K562 (cell line): ENCODE measurements around the gene PTP4A1. TPM values are rescaled to one million over a fixed set of nuclear protein-coding genes. Genes with fewer than 3 reads are reported as not detected.

Experiments
- ATAC-seq: fragments of 200-7000 bp; cut with Tn5 transposase; 3 replicates; pipeline ENCODE4 v1.9.1; 2020; ENCODE audit warnings: moderate library complexity
- BruUV-seq: library from RNA; stranded (reverse); fragments of 400-500 nt; replicated peaks from 2 replicates; lab custom pipeline; 2021; lab: Mats Ljungman, UMichigan
- CTCF ChIA-PET: fragments of 300-600 bp; formaldehyde crosslinking; extraction: SDS; loops from one replicate; lab custom pipeline; 2021; ENCODE audit warnings: low intra/inter-chr PET ratio; lab: Yijun Ruan, JAX
- POLR2A ChIA-PET: fragments of 300-600, 350-650 bp; sonication (Branson Sonifier 250); formaldehyde crosslinking; extraction: SDS; loops from one replicate; lab custom pipeline; 2021; ENCODE audit warnings: antibody characterized with exemption, inconsistent platforms; lab: Yijun Ruan, JAX
- DNase-seq, 4 experiments: peaks; one replicate each; pipeline versions ENCODE4 v3.0.0 to v3.0.0-alpha.2; 2011 to 2018; ENCODE audit warnings: low spot score in 3 of 4, mixed read lengths in 3 of 4; ENCODE audit errors: extremely low read depth in 1 of 4
- FAIRE-seq: peaks from 2 replicates; lab custom pipeline; 2011; peaks lifted over from hg19 to GRCh38; lab: Jason Lieb, UNC
- H2AFZ ChIP-seq: 2 replicates; pipeline ENCODE4 v1.6.0; 2011; ENCODE audit warnings: low read depth, low read length, control low read depth, inconsistent platforms
- H3K27ac ChIP-seq: fragments of 200-600 bp; 3 replicates; pipeline ENCODE4 v1.8.0; 2011; ENCODE audit warnings: low read depth, mild to moderate bottlenecking, control low read depth, inconsistent platforms, low read length, moderate library complexity, mixed read lengths; ENCODE audit errors: extremely low read depth
- H3K27me3 ChIP-seq, 2 experiments: fragments of 300-600 bp in 1 of 2; 2 replicates in 1 of 2; 3 replicates in 1 of 2; pipeline versions ENCODE4 v1.6.0 to v1.8.0; 2011; ENCODE audit warnings: inconsistent platforms in 2 of 2, low read length in 2 of 2, mild to moderate bottlenecking in 1 of 2, mixed read lengths in 1 of 2, moderate library complexity in 1 of 2; ENCODE audit not compliant: control insufficient read depth in 2 of 2, insufficient read depth in 2 of 2
- H3K36me3 ChIP-seq: fragments of 300-600 bp; 3 replicates; pipeline ENCODE4 v1.8.0; 2011; ENCODE audit warnings: mild to moderate bottlenecking, low read length, inconsistent platforms; ENCODE audit not compliant: control insufficient read depth, insufficient read depth
- H3K4me1 ChIP-seq, 2 experiments: fragments of 200-600 bp in 1 of 2; replicated peaks in 1 of 2; 2 replicates in 1 of 2; 3 replicates in 1 of 2; pipeline versions ENCODE4 v1.5.1 to v1.8.0; 2011; ENCODE audit warnings: inconsistent platforms in 2 of 2, low read length in 2 of 2, mild to moderate bottlenecking in 1 of 2, mixed read lengths in 1 of 2, moderate library complexity in 1 of 2; ENCODE audit not compliant: control insufficient read depth in 2 of 2, insufficient read depth in 2 of 2
- H3K4me2 ChIP-seq: 2 replicates; pipeline ENCODE4 v1.6.1; 2011; ENCODE audit warnings: low read length, control low read depth, inconsistent platforms, mixed read lengths; ENCODE audit not compliant: insufficient read depth
- H3K4me3 ChIP-seq: fragments of 200-600 bp; sonication (generic), shearing (Covaris generic); 2 replicates; pipeline ENCODE4 v1.5.1; 2016; ENCODE audit warnings: control low read depth, inconsistent platforms
- H3K79me2 ChIP-seq: fragments of 200-600 bp; 3 replicates; pipeline ENCODE4 v1.8.0; 2011; ENCODE audit warnings: low read length, inconsistent platforms; ENCODE audit not compliant: control insufficient read depth, insufficient read depth
- H3K9ac ChIP-seq, 2 experiments: 2 replicates each; pipeline versions ENCODE4 v1.6.0 to v1.6.1; 2011; ENCODE audit warnings: low read depth in 2 of 2, low read length in 2 of 2, control low read depth in 1 of 2, inconsistent platforms in 1 of 2, mild to moderate bottlenecking in 1 of 2, mixed read lengths in 1 of 2; ENCODE audit not compliant: insufficient read depth in 1 of 2
- H3K9me1 ChIP-seq: one replicate; pipeline ENCODE4 v1.6.0; 2011; ENCODE audit warnings: inconsistent platforms, mild to moderate bottlenecking, low read length, moderate library complexity; ENCODE audit not compliant: control insufficient read depth, insufficient read depth
- H3K9me3 ChIP-seq: replicated peaks from 2 replicates; pipeline ENCODE4 v1.5.1; 2011; ENCODE audit warnings: low read depth, low read length, inconsistent platforms; ENCODE audit not compliant: control insufficient read depth, insufficient read depth
- H4K20me1 ChIP-seq: replicated peaks from 2 replicates; pipeline ENCODE4 v1.6.1; 2011; ENCODE audit warnings: low read length, inconsistent platforms, mixed read lengths; ENCODE audit not compliant: control insufficient read depth, insufficient read depth
- ARNT ChIP-seq, 2 experiments: fragments of 450-650 bp; IDR thresholded peaks; 2 replicates each; pipeline ENCODE4 v1.6.1; 2016; ENCODE audit warnings: mild to moderate bottlenecking in 1 of 2
- DEAF1 ChIP-seq: fragments of 450-650 bp; formaldehyde crosslinking; IDR thresholded peaks from 2 replicates; pipeline ENCODE4 v1.4.0; 2020; ENCODE audit warnings: mild to moderate bottlenecking, moderate library complexity
- FOXK1 ChIP-seq: sonication (generic); formaldehyde crosslinking; IDR thresholded peaks from 2 replicates; pipeline ENCODE4 v1.8.0; 2022; ENCODE audit warnings: missing genetic modification reagents, mild to moderate bottlenecking, borderline replicate concordance
- HCFC1 ChIP-seq: IDR thresholded peaks from 2 replicates; pipeline ENCODE4 v1.6.1; 2012; ENCODE audit warnings: low read depth, low read length, improper control_type of control experiment
- JUND ChIP-seq, 2 experiments: IDR thresholded peaks; 2 replicates in 1 of 2; 3 replicates in 1 of 2; pipeline ENCODE4 v1.6.1; 2011; ENCODE audit warnings: borderline replicate concordance in 2 of 2, low read depth in 2 of 2, low read length in 2 of 2, improper control_type of control experiment in 1 of 2, missing biosample characterization in 1 of 2, missing genetic modification characterization in 1 of 2, missing genetic modification reagents in 1 of 2
- NCOR1 ChIP-seq: fragments of 450-650 bp; IDR thresholded peaks from 2 replicates; pipeline ENCODE4 v1.6.1; 2016; ENCODE audit warnings: mild to moderate bottlenecking, moderate library complexity
- RAD21 ChIP-seq, 2 experiments: fragments of 250-450 bp in 1 of 2; fragments of 450-650 bp in 1 of 2; sonication (Bioruptor Pico) in 1 of 2; formaldehyde crosslinking in 1 of 2; IDR thresholded peaks in 1 of 2; conservative IDR thresholded peaks in 1 of 2; 2 replicates each; pipeline versions ENCODE4 v1.4.0 to v1.8.0; 2020 to 2022; ENCODE audit warnings: mild to moderate bottlenecking in 2 of 2, moderate library complexity in 1 of 2
- RB1 ChIP-seq: fragments of 450-650 bp; IDR thresholded peaks from 2 replicates; pipeline ENCODE4 v1.6.1; 2017; ENCODE audit warnings: low read depth, mild to moderate bottlenecking
- RREB1 ChIP-seq: fragments of 250-450 bp; sonication (Bioruptor Pico); IDR thresholded peaks from 2 replicates; pipeline ENCODE4 v1.4.0; 2020
- SOX6 ChIP-seq: fragments of 450-650 bp; IDR thresholded peaks from 2 replicates; pipeline ENCODE4 v1.6.1; 2014; ENCODE audit warnings: mild to moderate bottlenecking
- ZNF311 ChIP-seq: fragments of 250-450 bp; sonication (Bioruptor Pico); IDR thresholded peaks from 2 replicates; pipeline ENCODE4 v1.4.0; 2020; ENCODE audit warnings: mild to moderate bottlenecking, moderate library complexity
- WGBS: fragments of 100-300 bp; shearing (Covaris generic); methylation state at CpG from one replicate; pipeline ENCODE4 v1.1.6; 2016; ENCODE audit warnings: low coverage, mixed read lengths; ENCODE audit not compliant: insufficient coverage; ENCODE audit errors: missing lambda C conversion rate; 5-methylcytosine and 5-hydroxymethylcytosine counted together
- in situ Hi-C: fragments of 300-500 bp; cut with MboI; formaldehyde crosslinking; loops from 4 replicates; pipeline ENCODE4 v1.15.0; 2018; ENCODE audit warnings: inconsistent platforms, mixed read lengths
- intact Hi-C: fragments of 100-400 bp; cut with micrococcal nuclease; formaldehyde crosslinking; loops from 2 replicates; pipeline ENCODE4 v1.14.2; 2022
- polyA plus RNA-seq, 8 experiments: library from polyadenylated mRNA; depleted of rRNA in 4 of 8; stranded (reverse) in 5 of 8; unstranded in 3 of 8; fragments of >200 nt; fragmentation: Nextera tagmentation in 2 of 8; fragmentation: Illumina TruSeq in 1 of 8; extraction: Ambion mirVana in 2 of 8; extraction: Trizol in 1 of 8; gene quantifications; 2 replicates each; pipeline versions ENCODE4 v1.2.1 to v1.2.3, GENCODE V29; 2011 to 2014; ENCODE audit warnings: inconsistent platforms in 1 of 8, missing spikeins in 1 of 8
- total RNA-seq, 7 experiments: library from RNA; depleted of rRNA in 6 of 7; stranded (reverse); fragments of >200 nt in 6 of 7; fragmentation: Illumina TruSeq in 2 of 7; extraction: Trizol in 2 of 7; gene quantifications; 2 replicates each; pipeline versions ENCODE4 v1.2.1 to v1.2.3, GENCODE V29; 2011 to 2021; ENCODE audit warnings: low replicate concordance in 1 of 7

Gene PTP4A1
- total and polyA plus RNA-seq, 9 of the 15 experiments (the other 6 are each of a cell fraction or from before 2014, with no cell fraction given), result 3.7 to 67.5 (median 13.1) TPM

- H2AFZ ChIP-seq, result peak overlapping the region; percentile 99
- no peaks in the 10 kb centered on the region for H3K79me2 ChIP-seq
- intact Hi-C loops (loop anchor here (1.0 to 10.0 kb wide), 3 partner anchors 39 to 166 kb away; partner anchors contain the start of gene PHF3), in situ Hi-C loops (loop anchor here (5.0 kb wide), 1 partner anchor 164 kb away; no protein-coding TSS in a partner anchor)
- H4K20me1 ChIP-seq, result no peaks in the 10 kb centered on the region
- WGBS, result 4% methylated on average over 23 of the region's 23 CpGs
- no peaks in the 10 kb centered on the region for H3K9me1 ChIP-seq
- BruUV-seq, result no TSS peak
- peak overlapping the region; percentile 54 to 68; a peak in 3 of 4 replicates for H3K9ac ChIP-seq
- H3K27me3 ChIP-seq, result no peaks in the 10 kb centered on the region
- no peak overlapping the region; the same call in 2 of the 3 replicates for H3K27ac ChIP-seq
- H3K9me3 ChIP-seq, result no peaks in the 10 kb centered on the region
- H3K4me1 ChIP-seq, result peaks cover 0 to 4% of the 10 kb centered on the region in 2 experiments; a peak in 3 of 5 replicates
- no peaks in the 10 kb centered on the region for H3K36me3 ChIP-seq
- FAIRE-seq, result peak; percentile 87
- H3K4me2 ChIP-seq, result peak overlapping the region; percentile 97
- H3K4me3 ChIP-seq, result peak overlapping the region; percentile 43
- peak; percentile 65 to 85 (median 74) for DNase-seq
- ATAC-seq, result peak; percentile 97
- CTCF ChIA-PET, result interaction anchor here (1.3 to 2.8 kb wide), 2 partner anchors 164 to 166 kb away, joined by 3 to 13 read pairs; no protein-coding TSS in a partner anchor
- POLR2A ChIA-PET, result interaction anchor here (0.6 to 2.8 kb wide), 6 partner anchors 8 to 186 kb away, joined by 3 to 14 read pairs (median 4); no protein-coding TSS in a partner anchor
- TF ChIP-seq RB1 (0 out of 2 replicates have a peak, but pooled peaks have one; percentile 19), HCFC1 (peak; percentile 71), JUND (IDR thresholded peaks at IDR 0.05; ENCODE audit: borderline replicate concordance, low read depth, low read length) (0 out of 2 replicates have a peak, but pooled peaks have one; percentile 27), JUND (tag; IDR thresholded peaks at IDR 0.05; ENCODE audit: borderline replicate concordance, low read depth, low read length) (no peak), FOXK1 (CRISPR knock-in tag) (0 out of 2 replicates have a peak, but pooled peaks have one; percentile 59), ARNT (IDR thresholded peaks at IDR 0.05) (0 out of 4 replicates have a peak, but pooled peaks of 1 of the 2 experiments have one; percentile 27), RREB1 (CRISPR knock-in tag) (no peak), NCOR1 (no peak), DEAF1 (CRISPR knock-in tag) (peak; percentile 48; the same call in 1 of the 2 replicates), RAD21 (CRISPR knock-in tag; conservative IDR thresholded peaks at IDR 0.05 in 1 of 2, IDR thresholded peaks at IDR 0.05 in 1 of 2) (peak; percentile 85 to 88), SOX6 (peak; percentile 31; the same call in 1 of the 2 replicates), ZNF311 (0 out of 2 replicates have a peak, but pooled peaks have one; percentile 32)
Observed at GRCh38 chr6:63598049-63599036, 26.1 kb downstream of the PTP4A1 start.
